ENCODE measurements around the gene TOPAZ1.

- no peak for TF ChIP-seq CTCF (IDR thresholded peaks at IDR 0.05)
- no peak for TF ChIP-seq POLR2A (IDR thresholded peaks at IDR 0.05)
Measured at GRCh38 chr3:44208086-44208485, 33.6 kb upstream of the TOPAZ1 start.
